ENCODE results near the gene RUNDC3A.
"Not testable (repeated sequence)": the region's sequence is repeated elsewhere in the genome, so short reads cannot be mapped to it uniquely, and the experiment has no call there.

RUNDC3A gene

GRCh38 chr17:44334315-44334714 is 25.9 kb downstream of the RUNDC3A start:
- Histone ChIP-seq H3K27ac (no peak overlapping the region), H3K4me3 (no peak overlapping the region)
- no peak for DNase-seq (ENCODE audit: low spot score)
- no peak for TF ChIP-seq CTCF (IDR thresholded peaks at IDR 0.05)

- H3K27ac ChIP-seq: no peak overlapping the region
- DNase-seq (ENCODE audit: low spot score): no peak
- H3K4me3 ChIP-seq: no peak overlapping the region
- no peak for TF ChIP-seq CTCF (IDR thresholded peaks at IDR 0.05)
These were observed 26.3 kb downstream of the RUNDC3A start for GRCh38 chr17:44334727-44335126.

GRCh38 chr17:44335564-44335963 is 27.2 kb downstream of the RUNDC3A start:
- no peak for TF ChIP-seq CTCF (IDR thresholded peaks at IDR 0.05)
- Histone ChIP-seq H3K4me3 (no peak overlapping the region), H3K27ac (no peak overlapping the region)
- no peak for DNase-seq (ENCODE audit: low spot score)

GRCh38 chr17:44335968-44336367 is 27.6 kb downstream of the RUNDC3A start:
- no peak for DNase-seq (ENCODE audit: low spot score)
- Histone ChIP-seq H3K27ac (no peak overlapping the region), H3K4me3 (no peak overlapping the region)
- TF ChIP-seq CTCF (IDR thresholded peaks at IDR 0.05): no peak

- TF ChIP-seq CTCF (IDR thresholded peaks at IDR 0.05): no peak
- no peak for DNase-seq (ENCODE audit: low spot score)
- H3K4me3 ChIP-seq: no peak overlapping the region
- H3K27ac ChIP-seq: no peak overlapping the region
These were observed 30.3 kb downstream of the RUNDC3A start for GRCh38 chr17:44338702-44339101.

- DNase-seq (ENCODE audit: low spot score); H3K27ac ChIP-seq; H3K4me3 ChIP-seq: not testable (repeated sequence)
These were observed 32.2 kb downstream of the RUNDC3A start for GRCh38 chr17:44340553-44340952.

- no peak overlapping the region for H3K4me3 ChIP-seq
- DNase-seq (ENCODE audit: low spot score): no peak
- no peak for TF ChIP-seq CTCF (IDR thresholded peaks at IDR 0.05)
- H3K27ac ChIP-seq: no peak overlapping the region
These were observed 35.3 kb downstream of the RUNDC3A start for GRCh38 chr17:44343510-44344209.

Measured in coronary artery (tissue), 2 donors.